H1 (cell line): ENCODE data around the gene PNPLA8. TPM values are rescaled to one million over a fixed set of nuclear protein-coding genes. Genes with fewer than 3 reads are reported as not detected.

ENCODE experiments used
- CTCF ChIA-PET: fragments of 300-600 bp; sonication (Branson Sonifier 250); formaldehyde crosslinking; loops from one replicate; lab custom pipeline; 2021; ENCODE audit not compliant: partially characterized antibody; lab: Charles Lee
- POLR2A ChIA-PET: fragments of 300-600 bp; sonication (Branson Sonifier 250); formaldehyde crosslinking; loops from one replicate; lab custom pipeline; 2021; ENCODE audit warnings: inconsistent platforms; ENCODE audit not compliant: partially characterized antibody; lab: Charles Lee
- DNase-seq, 2 experiments: peaks; one replicate each; pipeline versions ENCODE4 v3.0.0 to v3.0.0-alpha.2; 2010 to 2022; ENCODE audit warnings: low spot score in 2 of 2, low read depth in 1 of 2, mixed read lengths in 1 of 2
- FAIRE-seq: peaks from 2 replicates; lab custom pipeline; 2011; peaks lifted over from hg19 to GRCh38; lab: Jason Lieb, UNC
- H2AFZ ChIP-seq: 2 replicates; pipeline ENCODE4 v1.8.1; 2012; ENCODE audit warnings: low read length, inconsistent platforms
- H2AK5ac ChIP-seq: 2 replicates; pipeline ENCODE4 v1.6.1; 2013; ENCODE audit warnings: low read depth, low read length
- H2BK120ac ChIP-seq: replicated peaks from 2 replicates; pipeline ENCODE3; 2013; ENCODE audit warnings: low read depth, low read length, inconsistent platforms
- H2BK12ac ChIP-seq: 2 replicates; pipeline ENCODE4 v1.6.1; 2013; ENCODE audit warnings: low read depth, low read length
- H2BK15ac ChIP-seq: 2 replicates; pipeline ENCODE4 v1.6.1; 2013; ENCODE audit warnings: low read length
- H2BK20ac ChIP-seq: 2 replicates; pipeline ENCODE4 v1.6.1; 2013; ENCODE audit warnings: low read length
- H2BK5ac ChIP-seq: 2 replicates; pipeline ENCODE4 v1.6.1; 2013; ENCODE audit warnings: low read depth, low read length
- H3K14ac ChIP-seq: 2 replicates; pipeline ENCODE4 v1.6.1; 2013; ENCODE audit warnings: inconsistent platforms; ENCODE audit not compliant: insufficient read length
- H3K18ac ChIP-seq: 2 replicates; pipeline ENCODE4 v1.6.1; 2013; ENCODE audit warnings: low read length; ENCODE audit errors: extremely low read depth
- H3K23ac ChIP-seq: 2 replicates; pipeline ENCODE4 v1.6.1; 2013; ENCODE audit warnings: inconsistent platforms; ENCODE audit not compliant: insufficient read length
- H3K23me2 ChIP-seq: 2 replicates; pipeline ENCODE4 v1.6.1; 2013; ENCODE audit warnings: low read depth, low read length
- H3K27ac ChIP-seq: 2 replicates; pipeline ENCODE4 v1.6.1; 2011; ENCODE audit warnings: low read depth, low read length, inconsistent platforms
- H3K27me3 ChIP-seq, 4 experiments: replicated peaks in 1 of 4; 1 replicate in 1 of 4; 2 replicates in 3 of 4; pipeline versions ENCODE4 v1.6.1 to v1.8.1; 2011 to 2013; ENCODE audit warnings: low read length in 3 of 4, mild to moderate bottlenecking in 3 of 4, inconsistent platforms in 2 of 4, mixed read lengths in 2 of 4, moderate library complexity in 1 of 4; ENCODE audit not compliant: control insufficient read depth in 3 of 4, insufficient read depth in 3 of 4; ENCODE audit errors: extremely low read depth in 1 of 4
- H3K36me3 ChIP-seq, 4 experiments: 2 replicates each; pipeline versions ENCODE4 v1.6.1 to v1.8.1; 2011 to 2013; ENCODE audit warnings: mild to moderate bottlenecking in 4 of 4, low read length in 3 of 4, moderate library complexity in 2 of 4, control low read depth in 1 of 4, inconsistent platforms in 1 of 4; ENCODE audit not compliant: insufficient read depth in 4 of 4, control insufficient read depth in 2 of 4
- H3K4ac ChIP-seq: replicated peaks from 2 replicates; pipeline ENCODE3; 2013; ENCODE audit warnings: low read length, low read depth, mixed read lengths, inconsistent platforms; ENCODE audit not compliant: insufficient read length
- H3K4me1 ChIP-seq, 4 experiments: replicated peaks in 1 of 4; 1 replicate in 1 of 4; 2 replicates in 3 of 4; pipeline versions ENCODE4 v1.6.1 to v1.8.1; 2011 to 2013; ENCODE audit warnings: low read length in 3 of 4, inconsistent platforms in 2 of 4, mixed read lengths in 1 of 4; ENCODE audit not compliant: insufficient read depth in 4 of 4, control insufficient read depth in 3 of 4
- H3K4me2 ChIP-seq, 2 experiments: 2 replicates each; pipeline versions ENCODE4 v1.6.1 to v1.8.1; 2011 to 2013; ENCODE audit warnings: low read depth in 2 of 2, low read length in 2 of 2, control low read depth in 1 of 2, inconsistent platforms in 1 of 2, mild to moderate bottlenecking in 1 of 2; ENCODE audit not compliant: insufficient read depth in 1 of 2
- H3K4me3 ChIP-seq, 4 experiments: fragments of 200-600, 300-600 bp in 1 of 4; sonication (generic), shearing (Covaris generic), sonication (Bioruptor Twin) in 1 of 4; 2 replicates each; pipeline versions ENCODE4 v1.5.1 to v1.8.1; 2011 to 2016; ENCODE audit warnings: low read length in 4 of 4, low read depth in 3 of 4, control low read depth in 2 of 4, inconsistent platforms in 2 of 4, mild to moderate bottlenecking in 2 of 4, mixed read lengths in 1 of 4, moderate library complexity in 1 of 4; ENCODE audit not compliant: insufficient read depth in 2 of 4; ENCODE audit errors: extremely low read depth in 1 of 4
- H3K56ac ChIP-seq: replicated peaks from 2 replicates; pipeline ENCODE3; 2013; ENCODE audit warnings: low read depth, mild to moderate bottlenecking, mixed read lengths, low read length, inconsistent platforms; ENCODE audit not compliant: insufficient read length
- H3K79me1 ChIP-seq: 2 replicates; pipeline ENCODE4 v1.6.1; 2013; ENCODE audit warnings: low read depth, low read length, control low read depth
- H3K79me2 ChIP-seq, 2 experiments: 2 replicates each; pipeline versions ENCODE4 v1.6.1 to v1.8.1; 2012 to 2013; ENCODE audit warnings: low read length in 2 of 2, mild to moderate bottlenecking in 2 of 2, inconsistent platforms in 1 of 2; ENCODE audit not compliant: insufficient read depth in 2 of 2, control insufficient read depth in 1 of 2
- H3K9ac ChIP-seq, 4 experiments: replicated peaks in 1 of 4; 1 replicate in 1 of 4; 2 replicates in 3 of 4; pipeline versions ENCODE4 v1.6.1 to v1.8.1; 2011 to 2013; ENCODE audit warnings: low read depth in 3 of 4, low read length in 3 of 4, control low read depth in 2 of 4, mild to moderate bottlenecking in 2 of 4, moderate library complexity in 2 of 4, inconsistent platforms in 1 of 4; ENCODE audit errors: extremely low read depth in 1 of 4
- H3K9me3 ChIP-seq, 2 experiments: 2 replicates each; pipeline versions ENCODE4 v1.6.1 to v1.8.1; 2012 to 2013; ENCODE audit warnings: mild to moderate bottlenecking in 2 of 2, moderate library complexity in 2 of 2, control low read depth in 1 of 2, inconsistent platforms in 1 of 2, low read depth in 1 of 2, low read length in 1 of 2, mixed read lengths in 1 of 2; ENCODE audit not compliant: insufficient read depth in 2 of 2
- H4K20me1 ChIP-seq, 2 experiments: replicated peaks in 1 of 2; 2 replicates each; pipeline versions ENCODE3 to v1.8.1; 2011 to 2013; ENCODE audit warnings: inconsistent platforms in 2 of 2, low read length in 2 of 2, mild to moderate bottlenecking in 1 of 2; ENCODE audit not compliant: insufficient read depth in 2 of 2, control insufficient read depth in 1 of 2
- H4K5ac ChIP-seq: 2 replicates; pipeline ENCODE4 v1.6.1; 2013; ENCODE audit warnings: low read length, low read depth, mixed read lengths, inconsistent platforms; ENCODE audit not compliant: insufficient read length
- H4K8ac ChIP-seq: 2 replicates; pipeline ENCODE4 v1.8.0; 2013; ENCODE audit warnings: mild to moderate bottlenecking, moderate library complexity, low read length, inconsistent platforms; ENCODE audit not compliant: insufficient read depth; ENCODE audit errors: extremely low read depth
- H4K91ac ChIP-seq: replicated peaks from 2 replicates; pipeline ENCODE3; 2013; ENCODE audit warnings: low read length, mixed read lengths, inconsistent platforms; ENCODE audit not compliant: insufficient read length
- CHD2 ChIP-seq: IDR thresholded peaks from 2 replicates; pipeline ENCODE4 v1.6.1; 2012; ENCODE audit warnings: low read length, improper control_type of control experiment
- CTBP2 ChIP-seq: IDR thresholded peaks from 2 replicates; pipeline ENCODE4 v1.7.0; 2011; ENCODE audit warnings: borderline replicate concordance, mild to moderate bottlenecking, moderate library complexity, mixed read lengths, low read length; ENCODE audit not compliant: insufficient read depth, insufficient read length
- KDM1A ChIP-seq: fragments of 200-600, 300-600 bp; sonication (generic); IDR thresholded peaks from 2 replicates; pipeline ENCODE4 v1.7.1; 2016; ENCODE audit warnings: mild to moderate bottlenecking, low read length, borderline replicate concordance
- SP4 ChIP-seq: IDR thresholded peaks from 2 replicates; pipeline ENCODE4 v1.6.1; 2012; ENCODE audit warnings: low read length, inconsistent platforms
- SUZ12 ChIP-seq: fragments of 200-600 bp; sonication (generic); IDR thresholded peaks from 2 replicates; pipeline ENCODE4 v1.6.1; 2012; ENCODE audit warnings: mild to moderate bottlenecking, inconsistent platforms, low read length, moderate library complexity, mixed read lengths
- USF2 ChIP-seq: IDR thresholded peaks from 2 replicates; pipeline ENCODE4 v1.6.1; 2011; ENCODE audit warnings: low read length, improper control_type of control experiment
- WGBS, 2 experiments: shearing (Covaris generic) in 1 of 2; methylation state at CpG; one replicate each; pipeline versions ENCODE4 v1.1.6 to v1.1.7; 2013 to 2015; ENCODE audit warnings: low lambda C conversion rate in 2 of 2, mixed read lengths in 2 of 2, inconsistent platforms in 1 of 2, low coverage in 1 of 2, missing lambda C conversion rate in 1 of 2; ENCODE audit not compliant: insufficient replicate concordance in 2 of 2, insufficient coverage in 1 of 2, insufficient read length in 1 of 2; ENCODE audit errors: extremely low coverage in 1 of 2, missing lambda C conversion rate in 1 of 2; 5-methylcytosine and 5-hydroxymethylcytosine counted together
- polyA plus RNA-seq, 7 experiments: library from polyadenylated mRNA; depleted of rRNA in 3 of 7; stranded (reverse) in 5 of 7; unstranded in 2 of 7; fragments of >200 nt in 5 of 7; fragments of 200-250 nt in 2 of 7; gene quantifications; 1 replicate in 5 of 7; 2 replicates in 1 of 7; 4 replicates in 1 of 7; pipeline versions ENCODE4 v1.2.1 to v1.2.3, GENCODE V29; 2011 to 2013; ENCODE audit warnings: missing spikeins in 2 of 7, mixed read lengths in 2 of 7
- total RNA-seq: library from RNA; stranded (reverse); fragmentation: NEBNext Ultra II Directional; extraction: Animal tissue kit (Norgen Biotek cat#: 25700); gene quantifications from 2 replicates; pipeline ENCODE4 v1.2.1, GENCODE V29; 2021

The PNPLA8 gene
- total and polyA plus RNA-seq, 2 of the 8 experiments (the other 6 are each of a cell fraction or from before 2014, with no cell fraction given): 3.8 to 11.2 TPM

GRCh38 chr7:108441392-108441955, 84.5 kb downstream of the PNPLA8 start:
- Histone ChIP-seq H2BK120ac (no peak overlapping the region), H3K4me3 (no peak overlapping the region), H3K18ac (no peak overlapping the region), H3K36me3 (no peaks in the 10 kb centered on the region), H3K23me2 (no peaks in the 10 kb centered on the region), H3K56ac (no peak overlapping the region), H3K27ac (no peak overlapping the region), H3K4me2 (no peak overlapping the region), H3K27me3 (no peaks in the 10 kb centered on the region), H4K8ac (no peak overlapping the region), H3K4me1 (no peaks in the 10 kb centered on the region), H3K9me3 (no peaks in the 10 kb centered on the region), H4K91ac (no peak overlapping the region), H3K79me2 (no peaks in the 10 kb centered on the region), H3K4ac (no peak overlapping the region), H3K23ac (no peak overlapping the region), H2BK15ac (no peak overlapping the region), H3K9ac (no peak overlapping the region), H3K14ac (no peak overlapping the region), H2BK20ac (no peak overlapping the region), H2AFZ (no peak overlapping the region), H2BK12ac (no peak overlapping the region), H4K5ac (no peak overlapping the region), H2AK5ac (no peak overlapping the region), H4K20me1 (no peaks in the 10 kb centered on the region), H3K79me1 (no peaks in the 10 kb centered on the region), H2BK5ac (no peak overlapping the region)
- WGBS, 2 experiments: 85% methylated on average over 4 of the region's 4 CpGs; no CpG with 5 or more reads in 1 of the 2 experiments
- no peak for FAIRE-seq
- CTCF ChIA-PET: interaction anchor here (1.2 to 4.4 kb wide), 4 partner anchors 11 to 295 kb away, joined by 3 to 37 read pairs (median 4); no protein-coding TSS in a partner anchor
- POLR2A ChIA-PET: no interaction called here
- DNase-seq: no peak
- TF ChIP-seq CHD2 (no peak), KDM1A (no peak), CTBP2 (no peak), SP4 (no peak), SUZ12 (no peak), USF2 (no peak)
